ENCODE measurements around the gene RGS1. TPM values are rescaled to one million over a fixed set of nuclear protein-coding genes. Genes with fewer than 3 reads are reported as not detected.

Gene RGS1
- total RNA-seq, 1 experiment from 2014 or later = not detected

DNA sequence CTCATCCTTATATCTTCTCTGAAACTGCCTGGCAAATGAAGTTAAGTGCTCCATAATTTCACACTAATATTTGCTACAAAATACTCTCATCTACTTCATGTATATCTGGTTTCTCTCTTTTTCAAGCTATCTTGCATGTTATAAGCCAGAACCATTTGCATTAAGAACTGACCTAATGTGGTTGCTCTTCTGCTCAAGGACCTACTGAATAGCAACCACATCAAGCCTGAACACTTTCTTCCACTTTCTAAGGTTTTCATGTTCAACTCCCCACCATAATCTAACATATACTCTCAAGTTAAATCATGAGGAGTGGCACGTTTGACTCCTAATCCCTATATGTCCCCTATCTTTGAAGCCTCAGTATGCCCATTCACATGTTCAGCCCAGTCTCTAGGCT, 27.2 kb downstream of the RGS1 start:
- no peak overlapping the region for H3K27ac ChIP-seq
- H3K9me2 ChIP-seq (ENCODE audit: insufficient read depth) = no peaks in the 10 kb centered on the region
- BruUV-seq (replicated peaks) = no TSS peak
- ChIA-PET CTCF (no interaction called here), POLR2A (ENCODE audit: unreplicated experiment) (no interaction called here)
- no peaks in the 10 kb centered on the region for H4K20me1 ChIP-seq (ENCODE audit: insufficient read depth)
- no peaks in the 10 kb centered on the region for H3F3A ChIP-seq (ENCODE audit: insufficient read depth, low read depth)
- no peaks in the 10 kb centered on the region for H3K79me2 ChIP-seq (ENCODE audit: low read depth)
- TF ChIP-seq, protein P1, sequence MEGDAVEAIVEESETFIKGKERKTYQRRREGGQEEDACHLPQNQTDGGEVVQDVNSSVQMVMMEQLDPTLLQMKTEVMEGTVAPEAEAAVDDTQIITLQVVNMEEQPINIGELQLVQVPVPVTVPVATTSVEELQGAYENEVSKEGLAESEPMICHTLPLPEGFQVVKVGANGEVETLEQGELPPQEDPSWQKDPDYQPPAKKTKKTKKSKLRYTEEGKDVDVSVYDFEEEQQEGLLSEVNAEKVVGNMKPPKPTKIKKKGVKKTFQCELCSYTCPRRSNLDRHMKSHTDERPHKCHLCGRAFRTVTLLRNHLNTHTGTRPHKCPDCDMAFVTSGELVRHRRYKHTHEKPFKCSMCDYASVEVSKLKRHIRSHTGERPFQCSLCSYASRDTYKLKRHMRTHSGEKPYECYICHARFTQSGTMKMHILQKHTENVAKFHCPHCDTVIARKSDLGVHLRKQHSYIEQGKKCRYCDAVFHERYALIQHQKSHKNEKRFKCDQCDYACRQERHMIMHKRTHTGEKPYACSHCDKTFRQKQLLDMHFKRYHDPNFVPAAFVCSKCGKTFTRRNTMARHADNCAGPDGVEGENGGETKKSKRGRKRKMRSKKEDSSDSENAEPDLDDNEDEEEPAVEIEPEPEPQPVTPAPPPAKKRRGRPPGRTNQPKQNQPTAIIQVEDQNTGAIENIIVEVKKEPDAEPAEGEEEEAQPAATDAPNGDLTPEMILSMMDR (conservative IDR thresholded peaks at IDR 0.05) = no peak
- TF ChIP-seq EZH2 (IDR thresholded peaks at IDR 0.05; ENCODE audit: low read depth) = no peak
- H3K9me3 ChIP-seq (ENCODE audit: insufficient read depth, low read depth) = no peaks in the 10 kb centered on the region; the same call in 1 of the 2 replicates
- no peak overlapping the region for H3K4me3 ChIP-seq
- no peak overlapping the region for H3K4me2 ChIP-seq
- H2AFZ ChIP-seq = no peak overlapping the region
- H3K4me1 ChIP-seq (replicated peaks; ENCODE audit: insufficient read depth) = 0 out of 2 replicates have a peak, but pooled peaks cover 4% of the 10 kb centered on the region
- no peak for DNase-seq
- no peaks in the 10 kb centered on the region for H3K27me3 ChIP-seq (ENCODE audit: insufficient read depth, low read depth)
- no peaks in the 10 kb centered on the region for H3K36me3 ChIP-seq (ENCODE audit: low read depth)
- intact Hi-C loops (cut with micrococcal nuclease; ENCODE audit: unreplicated experiment) = no loop called here

DNA sequence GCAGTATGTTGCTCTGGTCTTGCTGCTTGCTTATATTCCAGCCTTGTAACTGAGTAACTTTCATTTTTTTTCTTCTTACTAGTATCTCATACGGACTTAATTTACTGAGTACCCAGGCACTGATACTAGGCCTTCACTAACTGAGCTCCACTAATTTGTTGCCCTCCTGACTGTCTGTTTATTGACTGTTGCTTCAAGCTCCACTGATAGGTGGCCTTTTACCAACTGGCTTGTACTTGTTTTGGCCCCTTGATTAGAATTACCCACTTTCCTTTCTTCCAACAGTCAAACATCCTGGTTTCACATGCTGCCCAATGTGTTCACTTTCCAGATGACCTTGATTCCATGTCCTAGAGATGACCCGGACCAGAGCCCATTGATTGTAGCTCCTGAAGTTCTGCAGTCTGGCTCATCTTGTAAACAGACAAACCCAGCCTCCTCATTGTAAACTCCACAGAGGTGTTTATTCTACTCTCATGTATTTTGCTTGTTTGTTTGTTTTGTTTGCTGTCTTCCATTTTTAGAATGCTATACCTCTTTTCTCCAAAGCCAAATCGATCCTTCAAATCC, 27.7 kb downstream of the RGS1 start:
- no peaks in the 10 kb centered on the region for H3K79me2 ChIP-seq (ENCODE audit: low read depth)
- H3K27me3 ChIP-seq (ENCODE audit: insufficient read depth, low read depth) = no peaks in the 10 kb centered on the region
- TF ChIP-seq EZH2 (IDR thresholded peaks at IDR 0.05; ENCODE audit: low read depth) = no peak
- TF ChIP-seq, protein P1 (conservative IDR thresholded peaks at IDR 0.05) = no peak
- H3K27ac ChIP-seq = no peak overlapping the region
- no peak overlapping the region for H3K4me3 ChIP-seq
- H3K9me3 ChIP-seq (ENCODE audit: insufficient read depth, low read depth) = no peaks in the 10 kb centered on the region; the same call in 1 of the 2 replicates
- CTCF ChIA-PET = no interaction called here
- no peak for DNase-seq
- no peaks in the 10 kb centered on the region for H3F3A ChIP-seq (ENCODE audit: insufficient read depth, low read depth)
- H2AFZ ChIP-seq = no peak overlapping the region
- no peaks in the 10 kb centered on the region for H4K20me1 ChIP-seq (ENCODE audit: insufficient read depth)
- POLR2A ChIA-PET (ENCODE audit: unreplicated experiment) = no interaction called here
- no peaks in the 10 kb centered on the region for H3K36me3 ChIP-seq (ENCODE audit: low read depth)
- H3K4me2 ChIP-seq = no peak overlapping the region
- no TSS peak for BruUV-seq (replicated peaks)
- intact Hi-C loops (cut with micrococcal nuclease; ENCODE audit: unreplicated experiment) = no loop called here
- 0 out of 2 replicates have a peak, but pooled peaks cover 4% of the 10 kb centered on the region for H3K4me1 ChIP-seq (replicated peaks; ENCODE audit: insufficient read depth)
- H3K9me2 ChIP-seq (ENCODE audit: insufficient read depth) = no peaks in the 10 kb centered on the region

DNA sequence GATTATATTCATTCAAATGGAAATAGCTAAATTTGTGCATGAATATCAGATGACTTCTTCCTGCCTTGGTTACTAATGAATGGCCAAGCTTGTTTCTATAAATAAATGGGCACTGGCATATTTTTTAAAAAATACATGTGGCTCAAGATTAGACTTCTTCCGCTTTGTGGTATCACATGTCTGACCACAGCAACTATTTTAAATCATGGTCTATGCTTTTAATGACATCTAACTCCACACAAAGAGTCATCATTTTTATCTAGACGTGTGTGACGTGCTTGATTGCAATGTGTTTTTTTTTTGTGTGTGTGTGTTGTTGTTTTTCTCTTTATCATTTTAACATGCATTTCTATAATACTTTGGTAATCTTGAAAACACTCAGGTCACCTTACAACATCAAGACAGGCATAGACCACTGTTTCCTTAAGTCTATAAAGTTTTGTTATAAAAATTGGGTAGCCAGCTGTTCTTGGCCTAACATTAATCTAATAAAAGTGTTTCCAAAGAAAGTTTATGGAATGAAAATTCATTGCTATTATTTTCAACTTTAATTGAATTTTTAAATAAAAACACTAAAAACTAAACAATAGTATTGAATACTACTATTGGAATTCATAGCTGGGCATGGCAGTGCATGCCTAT, 29.5 kb downstream of the RGS1 start:
- POLR2A ChIA-PET (ENCODE audit: unreplicated experiment) = interaction anchor here (0.7 kb wide), 1 partner anchor 170 kb away, joined by 5 read pairs; no protein-coding TSS in a partner anchor
- H3K9me3 ChIP-seq (ENCODE audit: insufficient read depth, low read depth) = no peaks in the 10 kb centered on the region; the same call in 1 of the 2 replicates
- no peak overlapping the region for H3K4me3 ChIP-seq
- no TSS peak for BruUV-seq (replicated peaks)
- DNase-seq = no peak
- CTCF ChIA-PET = no interaction called here
- TF ChIP-seq, protein P1 (conservative IDR thresholded peaks at IDR 0.05) = no peak
- TF ChIP-seq EZH2 (IDR thresholded peaks at IDR 0.05; ENCODE audit: low read depth) = no peak
- H3K27ac ChIP-seq = no peak overlapping the region
- no peaks in the 10 kb centered on the region for H3K79me2 ChIP-seq (ENCODE audit: low read depth)
- H3K9me2 ChIP-seq (ENCODE audit: insufficient read depth) = no peaks in the 10 kb centered on the region
- H3K27me3 ChIP-seq (ENCODE audit: insufficient read depth, low read depth) = no peaks in the 10 kb centered on the region
- H3K4me2 ChIP-seq = no peak overlapping the region
- H3K4me1 ChIP-seq (replicated peaks; ENCODE audit: insufficient read depth) = peaks cover 4% of the 10 kb centered on the region; the same call in 1 of the 2 replicates
- H3K36me3 ChIP-seq (ENCODE audit: low read depth) = no peaks in the 10 kb centered on the region
- no peak overlapping the region for H2AFZ ChIP-seq
- no peaks in the 10 kb centered on the region for H3F3A ChIP-seq (ENCODE audit: insufficient read depth, low read depth)
- H4K20me1 ChIP-seq (ENCODE audit: insufficient read depth) = no peaks in the 10 kb centered on the region
- intact Hi-C loops (cut with micrococcal nuclease; ENCODE audit: unreplicated experiment) = no loop called here

All from PC-9 (cell line).